Glutamatergic neuron (in vitro differentiated cells): ENCODE results near the gene SNX1. TPM values are rescaled to one million over a fixed set of nuclear protein-coding genes. Genes with fewer than 3 reads are reported as not detected.

Experiments
- DNase-seq: peaks from one replicate; pipeline ENCODE4 v3.0.0; 2022
- H3K27ac Mint-ChIP-seq: one replicate; pipeline ENCODE4 v1.8.0; 2020; ENCODE audit warnings: mild to moderate bottlenecking, mixed read lengths, inconsistent platforms; ENCODE audit not compliant: unreplicated experiment
- H3K27me3 Mint-ChIP-seq: one replicate; pipeline ENCODE4 v1.8.0; 2020; ENCODE audit warnings: mild to moderate bottlenecking, moderate library complexity, mixed read lengths, inconsistent platforms; ENCODE audit not compliant: unreplicated experiment
- H3K36me3 Mint-ChIP-seq: one replicate; pipeline ENCODE4 v1.8.0; 2020; ENCODE audit warnings: mild to moderate bottlenecking, mixed read lengths, inconsistent platforms; ENCODE audit not compliant: unreplicated experiment
- H3K4me1 Mint-ChIP-seq: one replicate; pipeline ENCODE4 v1.8.0; 2020; ENCODE audit warnings: mild to moderate bottlenecking, low read depth, mixed read lengths, inconsistent platforms; ENCODE audit not compliant: unreplicated experiment
- H3K4me3 Mint-ChIP-seq: one replicate; pipeline ENCODE4 v1.8.0; 2020; ENCODE audit warnings: mild to moderate bottlenecking, mixed read lengths, inconsistent platforms; ENCODE audit not compliant: unreplicated experiment
- H3K9me3 Mint-ChIP-seq: one replicate; pipeline ENCODE4 v1.8.0; 2020; ENCODE audit warnings: mild to moderate bottlenecking, moderate library complexity, mixed read lengths, inconsistent platforms; ENCODE audit not compliant: unreplicated experiment
- CTCF ChIP-seq: fragments of 200-600 bp; sonication (generic); IDR thresholded peaks from one replicate; pipeline ENCODE4 v1.5.0; 2021; ENCODE audit not compliant: partially characterized antibody, unreplicated experiment
- total RNA-seq: library from RNA; stranded (reverse); fragmentation: NEBNext Ultra II Directional; extraction: Animal tissue kit (Norgen Biotek cat#: 25700); gene quantifications from one replicate; pipeline ENCODE4 v1.2.1, GENCODE V29; 2021; ENCODE audit not compliant: unreplicated experiment

Gene SNX1
- total RNA-seq, 1 donor from 2014 or later = 71.4 TPM

- Mint-ChIP-seq H3K27ac (no peak overlapping the region), H3K27me3 (peaks cover 5% of the 10 kb centered on the region), H3K36me3 (no peaks in the 10 kb centered on the region), H3K4me1 (peaks cover 2% of the 10 kb centered on the region), H3K4me3 (no peak overlapping the region), H3K9me3 (peaks cover 6% of the 10 kb centered on the region)
- TF ChIP-seq CTCF = no peak
- no peak for DNase-seq
Observed at GRCh38 chr15:64148168-64148567, 52.4 kb downstream of the SNX1 start.

GRCh38 chr15:64148581-64148980, 52.8 kb downstream of the SNX1 start:
- DNase-seq = no peak
- peaks cover 5% of the 10 kb centered on the region for H3K27me3 Mint-ChIP-seq
- no peak overlapping the region for H3K4me3 Mint-ChIP-seq
- no peak for TF ChIP-seq CTCF
- H3K4me1 Mint-ChIP-seq = peaks cover 2% of the 10 kb centered on the region
- no peaks in the 10 kb centered on the region for H3K36me3 Mint-ChIP-seq
- H3K27ac Mint-ChIP-seq = no peak overlapping the region
- H3K9me3 Mint-ChIP-seq = peaks cover 6% of the 10 kb centered on the region

GRCh38 chr15:64149424-64149823, 53.6 kb downstream of the SNX1 start:
- Mint-ChIP-seq H3K4me1 (peaks cover 2% of the 10 kb centered on the region), H3K9me3 (peaks cover 7% of the 10 kb centered on the region), H3K36me3 (no peaks in the 10 kb centered on the region), H3K27ac (no peak overlapping the region), H3K4me3 (no peak overlapping the region), H3K27me3 (peaks cover 5% of the 10 kb centered on the region)
- no peak for TF ChIP-seq CTCF
- DNase-seq = no peak

- peaks cover 5% of the 10 kb centered on the region for H3K27me3 Mint-ChIP-seq
- DNase-seq = no peak
- peaks cover 2% of the 10 kb centered on the region for H3K4me1 Mint-ChIP-seq
- H3K27ac Mint-ChIP-seq = no peak overlapping the region
- no peaks in the 10 kb centered on the region for H3K36me3 Mint-ChIP-seq
- peaks cover 7% of the 10 kb centered on the region for H3K9me3 Mint-ChIP-seq
- TF ChIP-seq CTCF = no peak
- no peak overlapping the region for H3K4me3 Mint-ChIP-seq
Observed at GRCh38 chr15:64149893-64150578, 54.3 kb downstream of the SNX1 start.

GRCh38 chr15:64151727-64152506, 56.1 kb downstream of the SNX1 start, which contains the start of gene SNX22:
SNX22 (plus strand) TSS chr15:64151731; CDS start chr15:64151776, 45 bp downstream.
- Mint-ChIP-seq H3K4me3 (peak within 1 kb of the TSS; percentile 88), H3K4me1 (peaks cover 2% of the 10 kb centered on the region), H3K27ac (peak within 1 kb of the TSS; percentile 77), H3K36me3 (no peaks in the 10 kb centered on the region), H3K27me3 (peaks cover 5% of the 10 kb centered on the region), H3K9me3 (peaks cover 7% of the 10 kb centered on the region)
- TF ChIP-seq CTCF = no peak
- no peak for DNase-seq
